H9 (cell line): Measurements from ENCODE around the gene PTBP3. TPM values are rescaled to one million over a fixed set of nuclear protein-coding genes. Genes with fewer than 3 reads are reported as not detected.

Experiments used
- DNase-seq: peaks from one replicate; pipeline ENCODE4 v3.0.0-alpha.2; 2017
- H2AFZ ChIP-seq: one replicate; pipeline ENCODE4 v1.6.1; 2013; ENCODE audit warnings: mild to moderate bottlenecking, low read length, control low read depth, moderate library complexity
- H2AK5ac ChIP-seq: 2 replicates; pipeline ENCODE4 v1.6.1; 2013; ENCODE audit warnings: low read length, control low read depth, mixed read lengths; ENCODE audit not compliant: insufficient read length
- H2BK120ac ChIP-seq: one replicate; pipeline ENCODE4 v1.6.1; 2013; ENCODE audit warnings: low read depth, mild to moderate bottlenecking, low read length, control low read depth, inconsistent platforms; ENCODE audit not compliant: poor library complexity, severe bottlenecking
- H2BK12ac ChIP-seq: 2 replicates; pipeline ENCODE4 v1.6.1; 2013; ENCODE audit warnings: low read length, control low read depth, mixed read lengths, low read depth; ENCODE audit not compliant: insufficient read length
- H2BK15ac ChIP-seq: 2 replicates; pipeline ENCODE4 v1.6.1; 2013; ENCODE audit warnings: low read depth, low read length, control low read depth
- H2BK20ac ChIP-seq: one replicate; pipeline ENCODE4 v1.6.1; 2013; ENCODE audit warnings: low read depth, mild to moderate bottlenecking, low read length, control low read depth, inconsistent platforms; ENCODE audit not compliant: poor library complexity, severe bottlenecking
- H2BK5ac ChIP-seq: 2 replicates; pipeline ENCODE4 v1.6.1; 2013; ENCODE audit warnings: low read length, control low read depth, mixed read lengths; ENCODE audit not compliant: insufficient read length
- H3K14ac ChIP-seq: 2 replicates; pipeline ENCODE4 v1.6.1; 2013; ENCODE audit warnings: low read length, control low read depth; ENCODE audit not compliant: insufficient read depth
- H3K18ac ChIP-seq: 2 replicates; pipeline ENCODE4 v1.6.1; 2013; ENCODE audit warnings: low read depth, mild to moderate bottlenecking, mixed read lengths, low read length, control low read depth; ENCODE audit not compliant: insufficient read length
- H3K23ac ChIP-seq: 2 replicates; pipeline ENCODE4 v1.6.1; 2013; ENCODE audit warnings: low read length, control low read depth, mixed read lengths, low read depth; ENCODE audit not compliant: insufficient read length
- H3K23me2 ChIP-seq: 2 replicates; pipeline ENCODE4 v1.6.1; 2013; ENCODE audit warnings: low read depth, mild to moderate bottlenecking, mixed read lengths, low read length, control low read depth; ENCODE audit not compliant: insufficient read length, poor library complexity, severe bottlenecking
- H3K27ac ChIP-seq: 2 replicates; pipeline ENCODE4 v1.5.1; 2013; ENCODE audit warnings: low read length, control low read depth, mixed read lengths, low read depth; ENCODE audit not compliant: insufficient read length
- H3K27me3 ChIP-seq: 2 replicates; pipeline ENCODE4 v1.6.1; 2013; ENCODE audit warnings: low read length, control low read depth, inconsistent platforms; ENCODE audit not compliant: insufficient read depth
- H3K4ac ChIP-seq: 2 replicates; pipeline ENCODE4 v1.6.1; 2013; ENCODE audit warnings: low read depth, mild to moderate bottlenecking, control low read depth, inconsistent platforms, low read length, moderate library complexity
- H3K4me1 ChIP-seq: 2 replicates; pipeline ENCODE4 v1.6.1; 2013; ENCODE audit warnings: low read length, control low read depth, inconsistent platforms; ENCODE audit not compliant: insufficient read depth
- H3K4me2 ChIP-seq: 2 replicates; pipeline ENCODE4 v1.6.1; 2013; ENCODE audit warnings: low read length, control low read depth, mixed read lengths; ENCODE audit not compliant: insufficient read length, insufficient read depth
- H3K56ac ChIP-seq: 2 replicates; pipeline ENCODE4 v1.6.1; 2013; ENCODE audit warnings: low read depth, mild to moderate bottlenecking, mixed read lengths, low read length, control low read depth; ENCODE audit not compliant: insufficient read length
- H3K79me1 ChIP-seq: 2 replicates; pipeline ENCODE4 v1.6.1; 2013; ENCODE audit warnings: low read depth, mild to moderate bottlenecking, moderate library complexity, low read length, control low read depth, inconsistent platforms; ENCODE audit not compliant: insufficient read depth, poor library complexity, severe bottlenecking
- H3K79me2 ChIP-seq: 2 replicates; pipeline ENCODE4 v1.6.1; 2013; ENCODE audit warnings: low read length, control low read depth, inconsistent platforms; ENCODE audit not compliant: insufficient read depth
- H3K9ac ChIP-seq: 2 replicates; pipeline ENCODE4 v1.6.1; 2013; ENCODE audit warnings: low read length, control low read depth, mixed read lengths; ENCODE audit not compliant: insufficient read length; ENCODE audit errors: extremely low read depth
- H3K9me3 ChIP-seq: one replicate; pipeline ENCODE4 v1.6.1; 2013; ENCODE audit warnings: low read depth, low read length, inconsistent platforms; ENCODE audit not compliant: control insufficient read depth
- H3T11ph ChIP-seq: one replicate; pipeline ENCODE4 v1.6.1; 2013; ENCODE audit warnings: mild to moderate bottlenecking, low read length, control low read depth, inconsistent platforms
- H4K20me1 ChIP-seq: one replicate; pipeline ENCODE4 v1.6.1; 2013; ENCODE audit not compliant: control insufficient read depth, insufficient read length, insufficient read depth
- H4K5ac ChIP-seq: 2 replicates; pipeline ENCODE4 v1.6.1; 2013; ENCODE audit warnings: low read depth, mild to moderate bottlenecking, mixed read lengths, low read length, control low read depth; ENCODE audit not compliant: insufficient read length
- H4K8ac ChIP-seq: replicated peaks from 2 replicates; pipeline ENCODE4 v1.6.1; 2013; ENCODE audit warnings: low read length, control low read depth, mixed read lengths, low read depth; ENCODE audit not compliant: insufficient read length
- H4K91ac ChIP-seq: 2 replicates; pipeline ENCODE4 v1.6.1; 2013; ENCODE audit warnings: low read depth, mild to moderate bottlenecking, moderate library complexity, mixed read lengths, low read length, control low read depth; ENCODE audit not compliant: insufficient read length
- H3K27ac Mint-ChIP-seq, 3 experiments: 2 replicates in 2 of 3; 3 replicates in 1 of 3; pipeline ENCODE4 v1.8.0; 2020 to 2021; ENCODE audit warnings: mixed read lengths in 3 of 3, mild to moderate bottlenecking in 1 of 3, moderate library complexity in 1 of 3
- H3K27me3 Mint-ChIP-seq: 2 replicates; pipeline ENCODE4 v1.8.0; 2021; ENCODE audit warnings: low read depth, mild to moderate bottlenecking, moderate library complexity, mixed read lengths
- H3K36me3 Mint-ChIP-seq, 3 experiments: 2 replicates in 2 of 3; 3 replicates in 1 of 3; pipeline ENCODE4 v1.8.0; 2020 to 2021; ENCODE audit warnings: low read depth in 3 of 3, mixed read lengths in 3 of 3; ENCODE audit not compliant: insufficient read depth in 1 of 3
- H3K4me1 Mint-ChIP-seq, 2 experiments: 2 replicates each; pipeline ENCODE4 v1.8.0; 2020; ENCODE audit warnings: mixed read lengths in 2 of 2
- H3K4me3 Mint-ChIP-seq, 2 experiments: 2 replicates in 1 of 2; 3 replicates in 1 of 2; pipeline ENCODE4 v1.8.0; 2020 to 2021; ENCODE audit warnings: mild to moderate bottlenecking in 2 of 2, mixed read lengths in 2 of 2, moderate library complexity in 1 of 2
- H3K9me3 Mint-ChIP-seq, 2 experiments: 2 replicates in 1 of 2; 3 replicates in 1 of 2; pipeline ENCODE4 v1.8.0; 2020; ENCODE audit warnings: mild to moderate bottlenecking in 2 of 2, mixed read lengths in 2 of 2, moderate library complexity in 1 of 2
- WGBS: extraction: QIAGEN DNeasy Blood & Tissue Kit; methylation state at CpG from one replicate; pipeline ENCODE4 v1.1.7; 2013; ENCODE audit warnings: missing lambda C conversion rate, low lambda C conversion rate, mixed read lengths; ENCODE audit not compliant: insufficient read length; ENCODE audit errors: extremely low coverage; 5-methylcytosine and 5-hydroxymethylcytosine counted together
- total RNA-seq: library from RNA; stranded (reverse); gene quantifications from 2 replicates; pipeline ENCODE4 v1.2.1, GENCODE V29; 2021
- TF ChIP-seq, protein P1 (sequence below): fragments of 200-600 bp; sonication (generic); conservative IDR thresholded peaks from 3 replicates; pipeline ENCODE4 v1.8.0; 2021; ENCODE audit warnings: antibody characterized with exemption, mild to moderate bottlenecking

The PTBP3 gene
- total RNA-seq, 1 experiment from 2014 or later = 89.5 TPM

DNA sequence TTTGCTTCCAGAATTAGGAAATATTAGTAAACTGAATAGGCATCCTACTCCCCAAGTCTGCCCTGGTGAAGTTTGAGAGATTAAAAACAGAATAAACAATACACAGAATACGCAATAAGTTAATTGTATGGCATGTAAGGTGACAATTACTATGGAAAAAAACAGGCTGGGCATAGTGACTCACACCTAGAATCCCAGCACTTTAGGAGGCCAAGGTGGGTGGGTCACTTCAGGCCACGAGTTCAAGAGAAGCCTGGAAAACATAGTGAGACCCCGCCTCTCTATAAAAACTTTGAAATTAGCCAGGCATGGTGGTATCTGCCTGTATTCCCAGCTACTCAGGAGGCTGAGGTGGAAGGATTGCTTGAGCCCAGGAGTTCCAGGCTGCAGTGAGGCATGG is 94.1 kb downstream of the PTBP3 start:
- H4K20me1 ChIP-seq = no peaks in the 10 kb centered on the region
- no peak overlapping the region for H3K27ac ChIP-seq
- no peak overlapping the region for H4K91ac ChIP-seq
- H3K18ac ChIP-seq = no peak overlapping the region
- Mint-ChIP-seq H3K4me1 (peaks cover 0 to 10% of the 10 kb centered on the region in 2 experiments; a peak in 2 of 4 replicates), H3K9me3 (no peaks in the 10 kb centered on the region), H3K27ac (peak overlapping the region in 1 of 3 experiments; percentile 49; a peak in 4 of 7 replicates), H3K27me3 (no peaks in the 10 kb centered on the region), H3K36me3 (peaks cover 0 to 5% (median 3%) of the 10 kb centered on the region in 3 experiments; a peak in 1 of 7 replicates), H3K4me3 (no peak overlapping the region)
- H3K23ac ChIP-seq = no peak overlapping the region
- H3K14ac ChIP-seq = no peak overlapping the region
- no peak overlapping the region for H3K4ac ChIP-seq
- no peak overlapping the region for H3K9ac ChIP-seq
- H2BK5ac ChIP-seq = no peak overlapping the region
- no peaks in the 10 kb centered on the region for H3K9me3 ChIP-seq
- H3K23me2 ChIP-seq = no peaks in the 10 kb centered on the region
- H2AK5ac ChIP-seq = no peak overlapping the region
- no peak overlapping the region for H3T11ph ChIP-seq
- H2BK120ac ChIP-seq = no peak overlapping the region
- H3K4me2 ChIP-seq = no peak overlapping the region
- TF ChIP-seq, protein P1, sequence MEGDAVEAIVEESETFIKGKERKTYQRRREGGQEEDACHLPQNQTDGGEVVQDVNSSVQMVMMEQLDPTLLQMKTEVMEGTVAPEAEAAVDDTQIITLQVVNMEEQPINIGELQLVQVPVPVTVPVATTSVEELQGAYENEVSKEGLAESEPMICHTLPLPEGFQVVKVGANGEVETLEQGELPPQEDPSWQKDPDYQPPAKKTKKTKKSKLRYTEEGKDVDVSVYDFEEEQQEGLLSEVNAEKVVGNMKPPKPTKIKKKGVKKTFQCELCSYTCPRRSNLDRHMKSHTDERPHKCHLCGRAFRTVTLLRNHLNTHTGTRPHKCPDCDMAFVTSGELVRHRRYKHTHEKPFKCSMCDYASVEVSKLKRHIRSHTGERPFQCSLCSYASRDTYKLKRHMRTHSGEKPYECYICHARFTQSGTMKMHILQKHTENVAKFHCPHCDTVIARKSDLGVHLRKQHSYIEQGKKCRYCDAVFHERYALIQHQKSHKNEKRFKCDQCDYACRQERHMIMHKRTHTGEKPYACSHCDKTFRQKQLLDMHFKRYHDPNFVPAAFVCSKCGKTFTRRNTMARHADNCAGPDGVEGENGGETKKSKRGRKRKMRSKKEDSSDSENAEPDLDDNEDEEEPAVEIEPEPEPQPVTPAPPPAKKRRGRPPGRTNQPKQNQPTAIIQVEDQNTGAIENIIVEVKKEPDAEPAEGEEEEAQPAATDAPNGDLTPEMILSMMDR = no peak
- H2AFZ ChIP-seq = no peak overlapping the region
- no peak for DNase-seq
- H2BK15ac ChIP-seq = no peak overlapping the region
- no peaks in the 10 kb centered on the region for H3K4me1 ChIP-seq
- H4K8ac ChIP-seq = no peak overlapping the region
- H3K79me1 ChIP-seq = no peaks in the 10 kb centered on the region
- no peak overlapping the region for H3K56ac ChIP-seq
- no CpG with 5 or more reads among the region's 3 CpGs for WGBS
- no peaks in the 10 kb centered on the region for H3K27me3 ChIP-seq
- no peak overlapping the region for H4K5ac ChIP-seq
- H2BK20ac ChIP-seq = no peak overlapping the region
- H2BK12ac ChIP-seq = no peak overlapping the region
- no peaks in the 10 kb centered on the region for H3K79me2 ChIP-seq
